Body of pancreas (tissue), 4 donors: Measurements from ENCODE around the gene UGDH. TPM values are rescaled to one million over a fixed set of nuclear protein-coding genes. Genes with fewer than 3 reads are reported as not detected.
A peak's percentile ranks its signal among the peaks of the same experiment; 100 is the strongest.
"Not testable (repeated sequence)": the region's sequence is repeated elsewhere in the genome, so short reads cannot be mapped to it uniquely, and the experiment has no call there.

Experiments
- ATAC-seq: fragments of 150-250 bp; one replicate; pipeline ENCODE4 v1.9.1; 2016
- DNase-seq, 4 donors: peaks; one replicate each; pipeline ENCODE4 v3.0.0-alpha.2; 2019
- H3K27ac ChIP-seq, 4 donors: fragments of 200-600 bp; sonication (generic); 1 replicate in 3 of 4; 2 replicates in 1 of 4; pipeline versions ENCODE4 v1.5.1 to v1.6.1; 2016 to 2019; ENCODE audit warnings: mild to moderate bottlenecking in 1 of 4, mixed read lengths in 1 of 4, moderate library complexity in 1 of 4
- H3K27me3 ChIP-seq, 2 donors: fragments of 200-600 bp; sonication (generic); one replicate each; pipeline ENCODE4 v1.6.0; 2016; ENCODE audit warnings: mild to moderate bottlenecking in 1 of 2
- H3K36me3 ChIP-seq, 2 donors: fragments of 200-600 bp; sonication (generic); replicated peaks in 1 of 2; 2 replicates each; pipeline ENCODE4 v1.5.1; 2016; ENCODE audit warnings: low read depth in 2 of 2; ENCODE audit not compliant: insufficient read depth in 1 of 2
- H3K4me1 ChIP-seq: fragments of 200-600 bp; sonication (generic); one replicate; pipeline ENCODE4 v1.6.0; 2016
- H3K4me3 ChIP-seq, 2 donors: fragments of 200-600 bp; sonication (generic); 1 replicate in 1 of 2; 2 replicates in 1 of 2; pipeline ENCODE4 v1.5.1; 2016 to 2019
- H3K9me3 ChIP-seq, 3 donors: fragments of 200-600 bp; sonication (generic); 1 replicate in 2 of 3; 2 replicates in 1 of 3; pipeline ENCODE4 v1.5.1; 2016
- POLR2A ChIP-seq, 3 donors: fragments of 450-650 bp; IDR thresholded peaks; one replicate each; pipeline ENCODE4 v1.6.1; 2016; ENCODE audit warnings: antibody characterized with exemption in 3 of 3, mild to moderate bottlenecking in 2 of 3
- WGBS, 2 donors: methylation state at CpG; one replicate each; pipeline ENCODE4 v1.1.5; 2017; 5-methylcytosine and 5-hydroxymethylcytosine counted together
- intact Hi-C: fragments of 100-400 bp; cut with DNase I; formaldehyde crosslinking; loops from one replicate; pipeline ENCODE4 v1.15.1; 2023
- total RNA-seq, 2 donors: library from RNA; depleted of rRNA; stranded (reverse); fragments of >200 nt; gene quantifications; one replicate each; pipeline ENCODE4 v1.1.0, GENCODE V29; 2016
- TF ChIP-seq, protein P1 (sequence below), 7 experiments: fragments of 450-650 bp in 4 of 7; fragments of 200-600 bp in 3 of 7; sonication (generic) in 3 of 7; IDR thresholded peaks; one replicate each; pipeline ENCODE4 v1.5.1; 2016 to 2019; ENCODE audit warnings: antibody characterized with exemption in 7 of 7

Gene UGDH
- total RNA-seq, 2 donors from 2014 or later, result 71.1 to 107 TPM

GRCh38 chr4:39543034-39543433 is 15.8 kb upstream of the UGDH start:
- no peaks in the 10 kb centered on the region for H3K36me3 ChIP-seq
- H3K27ac ChIP-seq, result peak overlapping the region in 3 of 4 donors; percentile 4 to 27 (median 20)
- intact Hi-C loops, result no loop called here
- TF ChIP-seq, protein P1, sequence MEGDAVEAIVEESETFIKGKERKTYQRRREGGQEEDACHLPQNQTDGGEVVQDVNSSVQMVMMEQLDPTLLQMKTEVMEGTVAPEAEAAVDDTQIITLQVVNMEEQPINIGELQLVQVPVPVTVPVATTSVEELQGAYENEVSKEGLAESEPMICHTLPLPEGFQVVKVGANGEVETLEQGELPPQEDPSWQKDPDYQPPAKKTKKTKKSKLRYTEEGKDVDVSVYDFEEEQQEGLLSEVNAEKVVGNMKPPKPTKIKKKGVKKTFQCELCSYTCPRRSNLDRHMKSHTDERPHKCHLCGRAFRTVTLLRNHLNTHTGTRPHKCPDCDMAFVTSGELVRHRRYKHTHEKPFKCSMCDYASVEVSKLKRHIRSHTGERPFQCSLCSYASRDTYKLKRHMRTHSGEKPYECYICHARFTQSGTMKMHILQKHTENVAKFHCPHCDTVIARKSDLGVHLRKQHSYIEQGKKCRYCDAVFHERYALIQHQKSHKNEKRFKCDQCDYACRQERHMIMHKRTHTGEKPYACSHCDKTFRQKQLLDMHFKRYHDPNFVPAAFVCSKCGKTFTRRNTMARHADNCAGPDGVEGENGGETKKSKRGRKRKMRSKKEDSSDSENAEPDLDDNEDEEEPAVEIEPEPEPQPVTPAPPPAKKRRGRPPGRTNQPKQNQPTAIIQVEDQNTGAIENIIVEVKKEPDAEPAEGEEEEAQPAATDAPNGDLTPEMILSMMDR (IDR thresholded peaks at IDR 0.05), result no peak
- TF ChIP-seq POLR2A (IDR thresholded peaks at IDR 0.05), result no peak
- no peak for DNase-seq
- ATAC-seq, result no peak
- no peak overlapping the region for H3K4me3 ChIP-seq
- no peaks in the 10 kb centered on the region for H3K9me3 ChIP-seq
- H3K4me1 ChIP-seq, result peaks cover 53% of the 10 kb centered on the region
- 36 to 52% methylated on average over 5 of the region's 5 CpGs for WGBS, 2 donors
- H3K27me3 ChIP-seq, result no peaks in the 10 kb centered on the region

- intact Hi-C loops, result no loop called here
- peak overlapping the region in 2 of 4 donors; percentile 20 to 27 for H3K27ac ChIP-seq
- H3K27me3 ChIP-seq, result no peaks in the 10 kb centered on the region
- H3K4me3 ChIP-seq, result no peak overlapping the region
- no peaks in the 10 kb centered on the region for H3K9me3 ChIP-seq
- no peaks in the 10 kb centered on the region for H3K36me3 ChIP-seq
- 23 to 32% methylated on average over 4 of the region's 4 CpGs for WGBS, 2 donors
- no peak for ATAC-seq
- no peak for DNase-seq
- TF ChIP-seq, protein P1 (IDR thresholded peaks at IDR 0.05), result no peak
- no peak for TF ChIP-seq POLR2A (IDR thresholded peaks at IDR 0.05)
- peaks cover 53% of the 10 kb centered on the region for H3K4me1 ChIP-seq
These were observed 15.4 kb upstream of the UGDH start for GRCh38 chr4:39542611-39543012.

DNA sequence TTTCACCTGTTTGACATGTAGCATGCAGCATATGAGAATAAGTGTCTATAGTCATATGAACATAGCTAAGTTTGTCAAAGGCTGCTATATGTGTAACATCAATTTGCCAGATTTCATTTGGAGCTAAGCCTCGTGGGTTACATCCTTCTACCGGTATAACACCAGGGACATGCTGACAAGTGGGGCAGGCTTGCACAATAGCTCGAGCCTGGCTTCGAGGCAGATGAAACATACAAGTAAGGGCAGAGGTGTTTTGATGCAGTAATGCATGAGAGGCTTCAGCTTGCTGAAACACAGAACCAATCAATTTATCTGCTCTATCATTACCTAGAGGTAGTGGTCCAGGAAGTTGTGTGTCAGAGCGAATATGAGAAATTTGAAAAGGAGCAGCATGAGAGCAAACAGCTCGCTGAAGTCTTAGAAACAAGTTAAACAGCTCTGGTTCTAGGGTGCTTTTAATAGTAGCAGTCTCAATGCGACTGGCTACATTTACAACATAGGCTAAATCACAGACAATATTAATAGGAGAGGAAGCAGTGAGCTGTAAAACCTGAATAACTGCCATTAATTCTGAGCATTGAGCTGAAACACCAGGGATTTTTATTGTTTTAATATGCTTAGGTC is 14.9 kb upstream of the UGDH start:
- intact Hi-C loops, result no loop called here
- Histone ChIP-seq H3K4me1 (peaks cover 53% of the 10 kb centered on the region), H3K27ac (peak overlapping the region in 2 of 4 donors; percentile 20 to 31), H3K36me3 (no peaks in the 10 kb centered on the region), H3K27me3 (no peaks in the 10 kb centered on the region), H3K4me3 (no peak overlapping the region), H3K9me3 (no peaks in the 10 kb centered on the region)
- TF ChIP-seq, protein P1 (IDR thresholded peaks at IDR 0.05), result no peak
- TF ChIP-seq POLR2A (IDR thresholded peaks at IDR 0.05), result no peak
- ATAC-seq, result peak; percentile 36
- peak in 1 of 4 donors; percentile 27 for DNase-seq
- 28 to 29% methylated on average over 7 of the region's 7 CpGs for WGBS, 2 donors

- Histone ChIP-seq H3K36me3 (no peaks in the 10 kb centered on the region), H3K4me3 (no peak overlapping the region), H3K9me3 (no peaks in the 10 kb centered on the region), H3K4me1 (peaks cover 40% of the 10 kb centered on the region), H3K27me3 (no peaks in the 10 kb centered on the region), H3K27ac (peak overlapping the region in 2 of 4 donors; percentile 32 to 68)
- ATAC-seq (no peak), DNase-seq (peak in 2 of 4 donors; percentile 34 to 39)
- intact Hi-C loops, result no loop called here
- 66 to 72% methylated on average over 5 of the region's 5 CpGs for WGBS, 2 donors
- TF ChIP-seq POLR2A (IDR thresholded peaks at IDR 0.05), result no peak
- TF ChIP-seq, protein P1 (IDR thresholded peaks at IDR 0.05), result no peak
These were observed 11.9 kb upstream of the UGDH start for GRCh38 chr4:39539089-39539611.

GRCh38 chr4:39533541-39533940 is 6.3 kb upstream of the UGDH start:
- H3K27me3 ChIP-seq, result no peaks in the 10 kb centered on the region
- intact Hi-C loops, result no loop called here
- WGBS, 2 donors, result 92 to 97% methylated on average over 5 of the region's 5 CpGs
- DNase-seq (no peak), ATAC-seq (no peak)
- H3K27ac ChIP-seq, result no peak overlapping the region
- peaks cover 10% of the 10 kb centered on the region for H3K4me1 ChIP-seq
- no peak overlapping the region for H3K4me3 ChIP-seq
- TF ChIP-seq POLR2A (IDR thresholded peaks at IDR 0.05), result no peak
- TF ChIP-seq, protein P1 (IDR thresholded peaks at IDR 0.05), result no peak
- H3K36me3 ChIP-seq, result peaks cover 0 to 4% of the 10 kb centered on the region in 2 donors
- H3K9me3 ChIP-seq, result no peaks in the 10 kb centered on the region

DNA sequence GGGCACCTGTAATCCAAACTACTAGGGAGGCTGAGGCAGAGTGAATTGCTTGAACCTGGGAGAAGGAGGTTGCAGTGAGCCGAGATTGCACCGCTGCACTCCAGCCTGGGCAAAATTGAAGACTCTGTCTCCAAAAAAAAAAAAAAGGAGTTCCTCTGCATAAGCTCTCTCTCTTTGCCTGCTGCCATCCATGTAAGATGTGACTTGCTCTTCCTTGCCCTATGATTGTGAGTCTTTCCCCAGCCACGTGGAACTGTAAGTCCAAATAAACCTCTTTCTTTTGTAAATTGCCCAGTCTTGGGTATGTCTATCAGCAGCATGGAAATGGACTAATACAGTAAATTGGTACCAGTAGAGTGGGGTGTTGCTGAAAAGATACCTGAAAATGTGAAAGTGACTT is 5.0 kb upstream of the UGDH start:
- H3K4me3 ChIP-seq, intact Hi-C loops, H3K27ac ChIP-seq, ATAC-seq, H3K9me3 ChIP-seq, H3K27me3 ChIP-seq, DNase-seq, H3K36me3 ChIP-seq: not testable (repeated sequence)
- peaks cover 10% of the 10 kb centered on the region for H3K4me1 ChIP-seq
- WGBS, 2 donors, result 75 to 88% methylated on average over 3 of the region's 3 CpGs
